ENCODE measurements around the gene VASH2. TPM values are rescaled to one million over a fixed set of nuclear protein-coding genes. Genes with fewer than 3 reads are reported as not detected.

The VASH2 gene
- total RNA-seq, 2 experiments from 2014 or later, result 0.21 to 0.22 TPM

DNA sequence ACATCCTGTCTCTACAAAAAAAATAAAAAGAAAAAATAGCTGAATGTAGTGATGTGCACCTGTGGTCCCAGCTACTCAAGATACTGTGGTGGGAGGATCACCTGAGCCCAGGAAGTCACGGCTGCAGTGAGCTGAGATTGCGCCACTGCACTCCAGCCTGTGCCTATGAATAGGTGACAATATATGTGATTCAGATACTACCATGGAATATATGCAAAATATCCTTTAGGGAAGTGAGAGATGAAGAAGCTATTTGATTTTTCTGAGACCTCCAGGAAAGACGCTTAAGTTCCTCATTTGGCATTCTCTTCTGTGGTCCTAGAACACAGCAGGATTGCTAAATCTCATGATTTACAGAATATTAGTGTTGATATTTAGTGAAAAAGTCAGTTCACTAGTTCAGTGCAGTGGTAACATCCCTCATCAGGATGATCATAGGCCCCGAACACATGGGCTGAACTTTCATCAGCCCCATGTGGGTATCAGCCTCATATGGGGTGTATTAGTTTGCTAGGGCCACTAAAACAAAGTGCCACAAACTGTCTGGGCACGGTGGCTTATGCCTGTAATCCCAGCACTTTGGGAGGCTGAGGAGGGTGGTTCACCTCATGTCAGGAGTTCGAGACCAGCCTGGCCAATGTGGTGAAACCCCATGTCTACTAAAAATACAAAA, 6.0 kb upstream of the VASH2 start:
- H3K4me3 Mint-ChIP-seq, result no peak overlapping the region
- H3K36me3 Mint-ChIP-seq, result no peaks in the 10 kb centered on the region
- DNase-seq, result no peak
- H3K27me3 Mint-ChIP-seq, result peaks cover 9% of the 10 kb centered on the region
- peaks cover 9% of the 10 kb centered on the region for H3K9me3 Mint-ChIP-seq
- peaks cover 4% of the 10 kb centered on the region for H3K4me1 Mint-ChIP-seq
- no peak overlapping the region for H3K27ac Mint-ChIP-seq

DNA sequence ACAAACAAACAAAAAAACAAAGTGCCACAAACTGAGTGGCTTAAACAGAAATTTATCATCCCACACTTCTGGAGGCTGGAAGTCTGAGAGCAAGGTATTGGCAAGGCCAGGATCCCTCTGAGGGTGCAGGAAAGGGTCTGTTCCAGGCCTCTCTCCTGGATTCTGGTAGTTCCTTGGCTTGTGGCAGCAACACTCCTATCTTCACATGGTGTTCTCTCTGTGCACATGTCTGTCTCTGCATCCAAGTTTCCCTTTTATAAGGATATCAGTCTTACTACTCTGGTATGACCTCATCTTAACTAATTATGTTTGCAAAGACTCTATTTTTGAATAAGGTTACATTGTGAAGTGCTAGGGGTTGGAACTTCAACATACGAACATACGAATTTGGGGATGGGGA, 5.3 kb upstream of the VASH2 start:
- no peak overlapping the region for H3K4me3 Mint-ChIP-seq
- H3K27me3 Mint-ChIP-seq, result peaks cover 16% of the 10 kb centered on the region
- DNase-seq, result no peak
- H3K9me3 Mint-ChIP-seq, result peaks cover 7% of the 10 kb centered on the region
- H3K4me1 Mint-ChIP-seq, result peaks cover 4% of the 10 kb centered on the region
- no peaks in the 10 kb centered on the region for H3K36me3 Mint-ChIP-seq
- no peak overlapping the region for H3K27ac Mint-ChIP-seq

GRCh38 chr1:212945463-212946160, 4.7 kb upstream of the VASH2 start:
- peaks cover 21% of the 10 kb centered on the region for H3K27me3 Mint-ChIP-seq
- no peak overlapping the region for H3K4me3 Mint-ChIP-seq
- H3K36me3 Mint-ChIP-seq, result no peaks in the 10 kb centered on the region
- peaks cover 7% of the 10 kb centered on the region for H3K4me1 Mint-ChIP-seq
- peaks cover 4% of the 10 kb centered on the region for H3K9me3 Mint-ChIP-seq
- no peak overlapping the region for H3K27ac Mint-ChIP-seq
- DNase-seq, result no peak

- peaks cover 32% of the 10 kb centered on the region for H3K27me3 Mint-ChIP-seq
- DNase-seq, result no peak
- peaks cover 4% of the 10 kb centered on the region for H3K9me3 Mint-ChIP-seq
- peaks cover 10% of the 10 kb centered on the region for H3K4me1 Mint-ChIP-seq
- no peak overlapping the region for H3K27ac Mint-ChIP-seq
- no peaks in the 10 kb centered on the region for H3K36me3 Mint-ChIP-seq
- H3K4me3 Mint-ChIP-seq, result no peak overlapping the region
These were observed 3.5 kb upstream of the VASH2 start for GRCh38 chr1:212946872-212947271.

DNA sequence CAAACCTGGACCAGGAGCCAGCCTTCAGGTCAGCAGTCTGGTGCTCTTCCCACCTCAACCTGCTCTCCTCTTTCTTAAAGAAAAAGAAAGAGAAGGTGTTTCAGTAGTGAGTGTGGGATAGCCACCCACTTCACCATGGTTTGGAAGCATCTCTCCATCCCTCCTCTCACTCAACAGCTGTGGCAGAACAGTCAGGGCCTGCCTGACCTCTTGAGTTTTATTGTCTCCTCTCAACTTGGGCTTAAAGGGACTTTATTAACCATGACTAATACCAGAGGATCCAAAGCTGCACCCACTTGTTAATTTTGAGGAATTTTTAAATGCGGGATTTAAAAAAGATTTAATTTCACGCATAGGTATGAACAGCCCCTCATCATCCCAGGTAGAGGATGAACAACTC, 570 bp upstream of the VASH2 start:
- H3K9me3 Mint-ChIP-seq, result peaks cover 4% of the 10 kb centered on the region
- peaks cover 54% of the 10 kb centered on the region for H3K27me3 Mint-ChIP-seq
- no peak overlapping the region for H3K4me3 Mint-ChIP-seq
- H3K4me1 Mint-ChIP-seq, result peaks cover 10% of the 10 kb centered on the region
- no peak overlapping the region for H3K27ac Mint-ChIP-seq
- H3K36me3 Mint-ChIP-seq, result no peaks in the 10 kb centered on the region
- DNase-seq, result no peak

DNA sequence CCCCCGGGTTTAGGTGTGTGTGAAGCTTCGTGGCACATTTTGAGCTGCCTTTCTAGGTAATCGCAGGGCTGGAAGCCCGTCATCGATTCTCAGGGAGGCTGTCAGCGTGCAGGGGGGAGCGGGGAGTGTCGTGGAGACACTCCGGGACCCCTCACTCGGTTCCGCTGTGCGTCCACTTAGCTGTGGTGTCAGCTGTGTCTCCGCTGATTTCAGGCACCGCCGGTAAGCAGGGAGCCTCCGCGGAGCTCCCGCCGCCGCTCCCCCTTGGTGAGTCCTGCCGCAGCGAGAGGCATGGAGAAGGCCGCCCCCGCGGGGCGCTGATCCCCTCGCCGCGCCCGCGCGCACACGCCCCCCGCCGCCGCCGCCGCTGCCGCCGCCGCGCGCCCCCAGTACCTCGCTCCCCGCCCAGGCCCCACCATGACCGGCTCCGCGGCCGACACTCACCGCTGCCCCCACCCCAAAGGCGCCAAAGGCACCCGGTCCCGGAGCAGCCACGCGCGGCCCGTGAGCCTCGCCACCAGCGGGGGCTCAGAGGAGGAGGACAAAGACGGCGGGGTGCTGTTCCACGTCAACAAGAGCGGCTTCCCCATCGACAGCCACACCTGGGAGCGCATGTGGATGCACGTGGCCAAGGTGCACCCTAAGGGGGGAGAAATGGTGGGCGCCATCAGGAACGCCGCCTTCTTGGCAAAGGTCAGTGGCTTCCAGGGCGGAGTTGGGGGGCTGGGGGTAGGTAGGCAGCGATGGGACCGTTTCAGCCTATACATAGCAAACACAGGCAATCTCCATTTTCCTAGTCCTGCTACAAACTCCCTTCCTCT, 995 bp downstream of the VASH2 start:
- Mint-ChIP-seq H3K4me3 (peak overlapping the region; percentile 71), H3K4me1 (peaks cover 10% of the 10 kb centered on the region), H3K27me3 (peaks cover 60% of the 10 kb centered on the region), H3K36me3 (no peaks in the 10 kb centered on the region), H3K9me3 (peaks cover 4% of the 10 kb centered on the region), H3K27ac (no peak overlapping the region)
- peak; percentile 9 for DNase-seq

DNA sequence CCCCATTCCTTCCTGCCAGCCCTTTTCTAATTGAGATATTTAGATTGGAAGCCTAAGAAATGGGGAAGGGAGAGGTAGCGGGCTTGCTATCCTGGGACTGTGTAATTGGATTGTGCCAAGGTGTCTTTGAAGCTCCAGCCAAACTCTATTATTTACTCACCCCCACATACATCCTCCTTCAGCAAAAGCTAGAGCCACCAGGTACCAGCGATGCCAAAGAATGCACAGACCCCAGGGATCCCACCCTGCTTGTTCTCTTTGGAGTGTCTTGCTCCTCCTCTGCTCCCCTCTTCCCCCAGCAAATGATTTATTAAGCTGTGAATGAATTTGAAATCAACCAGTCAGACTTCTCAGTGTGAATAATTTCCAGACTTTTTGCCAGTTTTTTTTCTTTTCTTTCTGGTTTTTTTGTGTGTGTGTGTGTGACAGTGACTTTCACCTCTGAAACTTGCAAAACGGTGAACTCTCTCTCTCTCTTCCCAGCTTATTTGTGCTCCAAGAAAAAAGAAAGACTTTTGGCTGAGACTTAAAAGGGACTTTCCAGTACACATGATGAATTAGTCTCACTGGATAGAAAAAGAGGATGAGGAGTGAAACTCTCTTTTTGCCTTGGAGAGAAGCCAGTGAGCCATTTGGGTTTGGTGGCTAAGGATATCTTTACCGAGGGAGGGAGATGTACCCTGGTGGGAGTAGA, 1.8 kb downstream of the VASH2 start:
- H3K27ac Mint-ChIP-seq, result no peak overlapping the region
- DNase-seq, result no peak
- H3K9me3 Mint-ChIP-seq, result peaks cover 4% of the 10 kb centered on the region
- H3K36me3 Mint-ChIP-seq, result no peaks in the 10 kb centered on the region
- H3K27me3 Mint-ChIP-seq, result peaks cover 68% of the 10 kb centered on the region
- H3K4me1 Mint-ChIP-seq, result peaks cover 6% of the 10 kb centered on the region
- H3K4me3 Mint-ChIP-seq, result no peak overlapping the region

- Mint-ChIP-seq H3K4me3 (no peak overlapping the region), H3K9me3 (peaks cover 4% of the 10 kb centered on the region), H3K27me3 (peaks cover 68% of the 10 kb centered on the region), H3K36me3 (no peaks in the 10 kb centered on the region), H3K4me1 (peaks cover 6% of the 10 kb centered on the region), H3K27ac (no peak overlapping the region)
- no peak for DNase-seq
These were observed 2.3 kb downstream of the VASH2 start for GRCh38 chr1:212952641-212952976.

- Mint-ChIP-seq H3K9me3 (peaks cover 4% of the 10 kb centered on the region), H3K4me1 (peaks cover 6% of the 10 kb centered on the region), H3K27me3 (peaks cover 68% of the 10 kb centered on the region), H3K36me3 (no peaks in the 10 kb centered on the region), H3K4me3 (no peak overlapping the region), H3K27ac (no peak overlapping the region)
- DNase-seq, result no peak
These were observed 3.0 kb downstream of the VASH2 start for GRCh38 chr1:212953321-212953720.

GRCh38 chr1:212954514-212954913, 4.2 kb downstream of the VASH2 start:
- Mint-ChIP-seq H3K27me3 (peaks cover 58% of the 10 kb centered on the region), H3K9me3 (no peaks in the 10 kb centered on the region), H3K4me3 (no peak overlapping the region), H3K36me3 (no peaks in the 10 kb centered on the region), H3K27ac (no peak overlapping the region), H3K4me1 (peaks cover 6% of the 10 kb centered on the region)
- no peak for DNase-seq

DNA sequence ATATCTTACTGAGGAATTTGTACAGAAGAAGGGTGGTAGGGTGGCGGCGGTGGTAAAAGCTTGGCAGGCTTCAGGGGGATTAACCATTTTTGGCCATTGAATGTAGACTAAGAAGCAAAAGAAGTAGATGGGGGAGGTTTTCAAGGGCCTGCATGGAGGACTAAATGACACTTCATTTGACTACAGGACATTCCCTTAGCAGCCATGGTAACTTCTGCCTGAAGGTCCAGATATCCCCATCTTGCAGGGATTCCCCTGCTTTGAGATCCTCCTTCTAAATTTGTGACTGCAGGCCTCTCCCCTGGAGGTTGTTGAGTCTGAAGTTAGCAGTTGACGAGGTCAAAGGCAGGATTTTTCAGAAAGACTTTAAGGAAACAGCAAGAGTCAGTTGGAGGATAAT, 4.8 kb downstream of the VASH2 start:
- H3K36me3 Mint-ChIP-seq, result no peaks in the 10 kb centered on the region
- H3K4me3 Mint-ChIP-seq, result no peak overlapping the region
- H3K4me1 Mint-ChIP-seq, result peaks cover 5% of the 10 kb centered on the region
- no peaks in the 10 kb centered on the region for H3K9me3 Mint-ChIP-seq
- no peak overlapping the region for H3K27ac Mint-ChIP-seq
- no peak for DNase-seq
- peaks cover 52% of the 10 kb centered on the region for H3K27me3 Mint-ChIP-seq

- Mint-ChIP-seq H3K4me3 (no peak overlapping the region), H3K27ac (no peak overlapping the region), H3K4me1 (no peaks in the 10 kb centered on the region), H3K9me3 (no peaks in the 10 kb centered on the region), H3K36me3 (no peaks in the 10 kb centered on the region), H3K27me3 (peaks cover 42% of the 10 kb centered on the region)
- no peak for DNase-seq
These were observed 5.8 kb downstream of the VASH2 start for GRCh38 chr1:212955961-212956620.

DNA sequence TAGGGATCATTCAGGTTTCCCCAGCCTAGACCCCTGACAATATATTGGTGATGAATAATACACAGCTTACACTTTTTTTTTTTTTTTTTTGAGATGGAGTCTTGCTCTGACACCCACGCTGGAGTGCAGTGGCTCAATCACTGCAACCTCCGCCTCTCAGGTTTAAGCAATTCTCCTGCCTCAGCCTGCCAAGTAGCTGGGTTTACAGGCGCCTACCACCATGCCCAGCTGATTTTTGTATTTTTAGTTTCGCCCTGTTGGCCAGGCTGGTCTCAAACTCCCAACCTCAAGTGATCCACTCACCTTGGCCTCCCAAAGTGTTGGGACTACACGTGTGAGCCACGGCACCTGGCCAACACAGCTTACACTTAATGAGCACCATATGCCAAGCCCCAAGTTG, 7.2 kb downstream of the VASH2 start:
- Mint-ChIP-seq H3K4me1 (no peaks in the 10 kb centered on the region), H3K27ac (no peak overlapping the region), H3K4me3 (no peak overlapping the region), H3K27me3 (peaks cover 30% of the 10 kb centered on the region), H3K9me3 (no peaks in the 10 kb centered on the region), H3K36me3 (no peaks in the 10 kb centered on the region)
- no peak for DNase-seq

DNA sequence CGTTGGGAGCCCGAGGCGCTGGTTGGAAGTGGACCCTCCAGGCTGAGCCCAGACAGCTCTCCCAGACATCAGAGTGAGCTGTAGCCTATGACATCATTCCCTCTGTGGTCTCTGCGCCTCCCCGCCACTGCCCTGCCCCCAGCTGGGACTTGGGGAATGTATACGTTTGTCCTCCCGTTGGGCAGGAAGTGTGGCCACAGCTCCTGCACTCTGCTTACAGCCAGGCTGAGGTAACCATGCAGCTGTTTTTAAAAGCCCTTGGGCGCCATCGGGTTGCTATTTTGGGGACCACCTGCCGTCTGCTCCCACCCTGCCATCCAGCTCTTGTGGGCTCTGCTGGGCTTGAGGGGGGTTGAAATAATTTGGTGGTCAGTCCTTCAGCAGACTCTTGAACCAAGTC, 7.8 kb downstream of the VASH2 start:
- Mint-ChIP-seq H3K4me3 (no peak overlapping the region), H3K4me1 (no peaks in the 10 kb centered on the region), H3K27ac (no peak overlapping the region), H3K36me3 (no peaks in the 10 kb centered on the region), H3K9me3 (no peaks in the 10 kb centered on the region), H3K27me3 (peaks cover 23% of the 10 kb centered on the region)
- DNase-seq, result no peak
